Stimulated activated CD4-positive, alpha-beta T cell treated with anti-CD3 and anti-CD28 coated beads, TNF-alpha, amount 100 ng/mL, for 4 hours (primary cell): ENCODE measurements around the gene RAB6A.
A peak's percentile ranks its signal among the peaks of the same experiment; 100 is the strongest.

Source experiments
- DNase-seq, 3 experiments: peaks; one replicate each; pipeline ENCODE4 v3.0.0-alpha.2; 2020; ENCODE audit warnings: low read depth in 3 of 3

The RAB6A gene

GRCh38 chr11:73653996-73654395 is 106.9 kb downstream of the RAB6A start:
- DNase-seq: no peak

- no peak for DNase-seq
These were observed 107.9 kb downstream of the RAB6A start for GRCh38 chr11:73652856-73653559.

GRCh38 chr11:73652046-73652730 is 108.7 kb downstream of the RAB6A start:
- DNase-seq: no peak

GRCh38 chr11:73651661-73652045 is 109.2 kb downstream of the RAB6A start:
- DNase-seq: no peak

GRCh38 chr11:73651252-73651651 is 109.6 kb downstream of the RAB6A start:
- no peak for DNase-seq

DNA sequence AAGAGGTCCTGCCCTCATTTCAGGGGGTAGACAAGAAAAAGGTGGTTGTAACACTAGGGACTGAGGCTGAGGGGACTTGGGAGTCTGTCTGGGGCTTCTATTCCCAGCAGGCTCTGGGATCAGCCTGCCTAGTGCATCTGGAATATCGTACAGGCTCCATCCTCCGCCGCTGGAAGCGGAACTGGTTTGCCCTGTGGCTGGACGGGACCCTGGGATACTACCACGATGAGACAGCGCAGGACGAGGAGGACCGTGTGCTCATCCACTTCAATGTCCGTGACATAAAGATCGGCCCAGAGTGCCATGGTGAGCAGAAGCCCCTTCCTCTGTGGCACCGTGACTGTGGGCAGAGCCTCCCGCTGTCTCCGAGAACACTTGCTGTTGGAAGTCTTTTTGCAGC is 110.5 kb downstream of the RAB6A start:
- no peak for DNase-seq

GRCh38 chr11:73649206-73649605 is 111.7 kb downstream of the RAB6A start:
- DNase-seq: no peak

- no peak for DNase-seq
These were observed 112.3 kb downstream of the RAB6A start for GRCh38 chr11:73648571-73649046.

DNA sequence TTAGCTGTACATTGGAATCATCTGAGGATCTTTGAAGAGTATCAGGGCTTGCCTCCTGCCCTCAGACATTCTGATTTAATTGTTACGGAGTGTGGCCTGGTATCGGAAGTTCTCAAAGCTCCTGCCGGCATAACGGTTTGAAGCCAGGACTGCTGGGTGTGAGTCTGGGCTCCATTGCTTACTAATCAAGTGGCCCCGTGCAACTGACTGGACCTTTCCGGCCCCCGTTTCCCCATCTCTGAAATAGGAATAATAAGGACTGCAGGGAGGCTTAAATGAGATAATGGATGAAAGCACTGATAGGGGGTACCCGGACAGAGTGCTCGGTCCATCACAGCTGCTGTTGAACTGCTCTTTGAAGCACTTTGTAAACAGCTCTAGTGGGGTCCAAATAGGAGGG is 112.8 kb downstream of the RAB6A start:
- DNase-seq: no peak

GRCh38 chr11:73647459-73648100 is 113.3 kb downstream of the RAB6A start:
- peak; percentile 80 to 88 (median 83) for DNase-seq

GRCh38 chr11:73645972-73646631 is 114.8 kb downstream of the RAB6A start, which contains the start of gene PLEKHB1:
TSS of gene PLEKHB1 (plus strand) at chr11:73646581. CDS start at chr11:73646609, 28 bp downstream.
- DNase-seq: no peak

DNA sequence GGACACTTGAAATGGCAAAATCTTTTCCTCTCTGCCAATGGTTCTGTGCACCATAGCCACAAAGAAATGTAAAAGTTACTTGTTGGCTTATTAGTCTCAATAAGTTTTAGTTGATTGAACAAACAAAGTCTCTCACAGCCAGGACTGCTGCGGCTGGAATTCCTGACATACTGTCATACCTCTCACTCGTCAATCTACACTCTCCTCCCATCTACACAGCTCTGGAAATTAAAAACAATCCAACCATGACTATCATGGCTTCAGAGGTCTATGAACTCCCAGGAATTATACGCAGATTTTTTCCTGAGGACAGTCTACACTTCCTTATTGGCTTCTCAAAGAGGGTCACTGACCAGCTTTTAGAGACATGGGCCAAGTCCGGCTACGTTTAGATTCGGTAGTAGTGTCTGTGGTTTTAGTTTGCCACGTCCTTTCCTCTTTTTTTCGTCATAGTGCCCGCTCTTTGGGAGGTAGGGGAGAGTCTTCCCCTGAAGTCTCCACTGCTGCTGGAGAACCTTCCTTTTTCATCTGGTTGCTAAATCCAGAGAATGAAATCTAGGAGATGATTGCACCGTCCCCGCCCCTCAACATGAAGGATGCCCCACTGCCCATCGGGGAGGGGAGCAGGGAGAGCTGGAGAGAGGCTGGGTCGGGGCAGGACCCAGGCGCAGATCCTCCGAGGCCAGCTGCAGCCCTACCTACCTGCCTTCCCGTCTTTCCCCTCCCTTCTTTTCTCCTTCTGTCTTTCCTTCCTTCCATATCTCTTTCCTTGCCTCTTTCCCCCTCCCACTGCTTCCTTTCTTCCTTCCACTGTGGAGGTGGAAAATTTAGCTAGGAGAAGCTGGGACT is 115.5 kb downstream of the RAB6A start:
- no peak for DNase-seq

GRCh38 chr11:73641668-73642067 is 119.2 kb downstream of the RAB6A start:
- DNase-seq: no peak

- DNase-seq: no peak
These were observed 120.3 kb downstream of the RAB6A start for GRCh38 chr11:73640592-73640991.

DNA sequence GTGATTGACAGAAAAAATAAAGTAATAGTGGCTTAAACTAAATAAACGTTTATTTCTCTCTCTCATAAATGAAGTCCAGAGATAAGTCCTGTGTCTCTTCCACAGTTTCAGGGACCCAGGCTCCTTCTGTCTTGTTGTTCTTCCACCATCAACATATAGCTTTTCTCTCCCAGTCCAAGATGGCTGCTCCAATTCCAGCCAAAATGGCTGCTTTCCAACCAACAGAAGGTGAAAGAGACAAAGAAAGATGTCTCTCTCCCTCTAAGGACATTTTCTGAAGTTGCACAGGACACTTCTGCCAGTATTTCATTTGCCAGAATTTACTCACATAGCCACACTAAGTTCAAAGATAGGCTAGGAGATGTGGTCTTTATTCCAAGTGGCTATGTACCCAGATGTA is 123.9 kb downstream of the RAB6A start:
- DNase-seq: no peak

DNA sequence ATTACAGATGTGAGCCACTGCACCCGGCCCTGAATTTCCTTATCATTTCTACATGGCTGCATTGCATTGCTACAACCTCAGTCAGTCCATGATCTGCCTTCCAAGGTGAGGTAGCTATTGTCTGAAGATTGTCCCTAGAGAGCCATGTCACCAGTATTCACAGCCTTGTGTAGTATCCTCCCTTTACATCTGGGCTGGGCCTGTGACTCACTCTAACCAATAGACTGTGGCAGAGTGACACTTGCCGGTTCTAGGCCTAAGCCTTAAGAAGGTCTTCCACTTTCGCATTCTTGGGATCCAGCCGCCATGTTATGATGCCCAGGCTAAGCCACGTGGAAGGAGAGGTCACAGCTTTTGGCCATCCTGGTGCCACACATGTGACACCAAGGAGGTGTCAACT is 124.6 kb downstream of the RAB6A start:
- no peak for DNase-seq

DNA sequence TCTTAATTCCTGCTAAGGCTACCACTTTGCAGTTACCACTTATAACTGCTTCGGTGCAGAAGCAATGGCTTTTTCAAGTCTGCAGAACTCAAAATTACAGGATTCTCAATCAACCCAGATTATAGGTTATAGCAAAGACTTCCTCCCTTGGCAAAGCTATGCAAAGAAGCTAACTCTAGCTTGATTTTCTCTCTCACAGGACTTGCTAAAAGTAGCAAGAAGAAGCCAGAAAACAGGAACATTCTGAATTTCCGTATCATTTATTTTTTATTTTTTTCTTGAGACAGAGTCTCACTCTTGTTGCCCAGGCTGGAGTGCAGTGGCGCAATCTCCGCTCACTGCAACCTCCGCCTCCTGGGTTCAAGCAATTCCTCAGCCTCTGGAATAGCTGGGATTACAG is 125.2 kb downstream of the RAB6A start:
- DNase-seq: no peak

GRCh38 chr11:73633999-73634398 is 126.9 kb downstream of the RAB6A start:
- no peak for DNase-seq

DNA sequence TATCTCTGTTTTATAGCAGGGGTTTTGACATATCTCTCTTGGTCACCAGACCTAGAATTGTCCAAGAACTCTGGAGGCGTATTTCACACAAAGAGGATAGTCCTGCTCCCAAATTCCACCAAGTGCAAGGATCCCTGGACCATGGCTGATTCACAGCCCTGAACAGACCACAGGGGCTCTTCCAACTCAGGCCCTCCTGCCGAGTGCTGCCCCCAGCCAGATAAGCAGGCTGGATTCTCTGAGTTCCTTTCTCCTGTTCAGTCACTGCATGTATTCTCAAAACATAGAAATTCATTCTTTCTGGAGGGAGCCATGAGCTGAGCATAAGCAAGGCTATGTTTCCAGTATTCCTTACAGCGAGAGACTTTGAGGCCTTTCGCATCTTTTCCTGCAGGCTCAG is 127.9 kb downstream of the RAB6A start:
- DNase-seq: no peak

DNA sequence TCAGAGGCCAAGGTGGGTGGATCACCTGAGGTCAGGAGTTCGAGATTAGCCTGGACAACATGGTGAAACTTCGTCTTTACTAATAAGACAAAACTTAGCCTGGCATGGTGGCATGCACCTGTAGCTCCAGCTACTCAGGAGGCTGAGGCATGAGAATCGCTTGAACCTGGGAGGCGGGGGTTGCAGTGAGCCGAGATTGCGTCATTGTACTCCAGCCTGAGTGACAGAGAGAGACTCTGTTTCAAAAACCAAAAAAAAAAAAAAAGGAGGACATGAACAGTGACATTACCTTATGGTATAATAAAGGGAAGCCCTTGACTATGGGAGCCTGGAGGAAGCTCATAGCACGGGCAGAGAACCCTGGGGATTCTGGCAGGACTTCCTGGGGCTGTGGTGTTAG is 131.0 kb downstream of the RAB6A start:
- DNase-seq: no peak

- peak; percentile 32 to 55 (median 53) for DNase-seq
These were observed 135.1 kb downstream of the RAB6A start for GRCh38 chr11:73625696-73626318.
